ENCODE results near the gene RTRAF. TPM values are rescaled to one million over a fixed set of nuclear protein-coding genes. Genes with fewer than 3 reads are reported as not detected.

Gene RTRAF
- total RNA-seq, 1 donor from 2014 or later: 247 TPM

GRCh38 chr14:51990488-51990887 is 1.1 kb downstream of the RTRAF start:
- no peak for TF ChIP-seq CTCF (IDR thresholded peaks at IDR 0.05; ENCODE audit: unreplicated experiment)
- Mint-ChIP-seq H3K4me1 (ENCODE audit: low read depth) (peaks cover 12% of the 10 kb centered on the region), H3K27ac (no peak overlapping the region), H3K36me3 (ENCODE audit: insufficient read depth) (peaks cover 4% of the 10 kb centered on the region), H3K27me3 (no peaks in the 10 kb centered on the region), H3K4me3 (ENCODE audit: low read depth) (peak overlapping the region; percentile 90), H3K9me3 (ENCODE audit: low read depth) (no peaks in the 10 kb centered on the region)
- no peak for DNase-seq (ENCODE audit: low spot score, unreplicated experiment)

- peaks cover 8% of the 10 kb centered on the region for H3K36me3 Mint-ChIP-seq (ENCODE audit: insufficient read depth)
- H3K27ac Mint-ChIP-seq: no peak overlapping the region
- H3K4me3 Mint-ChIP-seq (ENCODE audit: low read depth): no peak overlapping the region
- H3K9me3 Mint-ChIP-seq (ENCODE audit: low read depth): no peaks in the 10 kb centered on the region
- DNase-seq (ENCODE audit: low spot score, unreplicated experiment): no peak
- no peaks in the 10 kb centered on the region for H3K27me3 Mint-ChIP-seq
- H3K4me1 Mint-ChIP-seq (ENCODE audit: low read depth): peaks cover 9% of the 10 kb centered on the region
- TF ChIP-seq CTCF (IDR thresholded peaks at IDR 0.05; ENCODE audit: unreplicated experiment): no peak
These were observed 4.1 kb downstream of the RTRAF start for GRCh38 chr14:51993285-51993920.

- H3K9me3 Mint-ChIP-seq (ENCODE audit: low read depth): no peaks in the 10 kb centered on the region
- no peak overlapping the region for H3K27ac Mint-ChIP-seq
- no peak for DNase-seq (ENCODE audit: low spot score, unreplicated experiment)
- no peaks in the 10 kb centered on the region for H3K4me1 Mint-ChIP-seq (ENCODE audit: low read depth)
- no peaks in the 10 kb centered on the region for H3K27me3 Mint-ChIP-seq
- peak; percentile 75 for TF ChIP-seq CTCF (IDR thresholded peaks at IDR 0.05; ENCODE audit: unreplicated experiment)
- peaks cover 11% of the 10 kb centered on the region for H3K36me3 Mint-ChIP-seq (ENCODE audit: insufficient read depth)
- H3K4me3 Mint-ChIP-seq (ENCODE audit: low read depth): no peak overlapping the region
These were observed 6.9 kb downstream of the RTRAF start for GRCh38 chr14:51996148-51996746.

GRCh38 chr14:51998348-51998747 is 9.0 kb downstream of the RTRAF start:
- no peak for DNase-seq (ENCODE audit: low spot score, unreplicated experiment)
- Mint-ChIP-seq H3K36me3 (ENCODE audit: insufficient read depth) (peaks cover 16% of the 10 kb centered on the region), H3K4me1 (ENCODE audit: low read depth) (peaks cover 16% of the 10 kb centered on the region), H3K9me3 (ENCODE audit: low read depth) (no peaks in the 10 kb centered on the region), H3K27me3 (no peaks in the 10 kb centered on the region), H3K27ac (no peak overlapping the region), H3K4me3 (ENCODE audit: low read depth) (no peak overlapping the region)
- no peak for TF ChIP-seq CTCF (IDR thresholded peaks at IDR 0.05; ENCODE audit: unreplicated experiment)

- TF ChIP-seq CTCF (IDR thresholded peaks at IDR 0.05; ENCODE audit: unreplicated experiment): no peak
- Mint-ChIP-seq H3K4me1 (ENCODE audit: low read depth) (peaks cover 24% of the 10 kb centered on the region), H3K36me3 (ENCODE audit: insufficient read depth) (peaks cover 16% of the 10 kb centered on the region), H3K27me3 (no peaks in the 10 kb centered on the region), H3K27ac (no peak overlapping the region), H3K9me3 (ENCODE audit: low read depth) (no peaks in the 10 kb centered on the region), H3K4me3 (ENCODE audit: low read depth) (no peak overlapping the region)
- DNase-seq (ENCODE audit: low spot score, unreplicated experiment): no peak
These were observed 9.7 kb downstream of the RTRAF start for GRCh38 chr14:51999084-51999483.
